Right renal pelvis (tissue), 4 donors: Measurements from ENCODE around the gene AMH. TPM values are rescaled to one million over a fixed set of nuclear protein-coding genes. Genes with fewer than 3 reads are reported as not detected.

Source experiments
- DNase-seq, 4 donors: peaks; one replicate each; pipeline ENCODE4 v3.0.0-alpha.2; 2013; ENCODE audit warnings: low read depth in 4 of 4, low spot score in 3 of 4, missing footprints in 1 of 4
- polyA plus RNA-seq, 4 donors: library from polyadenylated mRNA; unstranded; fragments of 120-200 nt; gene quantifications; one replicate each; pipeline ENCODE4 v1.2.1, GENCODE V29; 2013; ENCODE audit not compliant: insufficient read length in 4 of 4

The AMH gene
- polyA plus RNA-seq, 4 donors = 1.7 to 4.0 (median 2.2) TPM

DNA sequence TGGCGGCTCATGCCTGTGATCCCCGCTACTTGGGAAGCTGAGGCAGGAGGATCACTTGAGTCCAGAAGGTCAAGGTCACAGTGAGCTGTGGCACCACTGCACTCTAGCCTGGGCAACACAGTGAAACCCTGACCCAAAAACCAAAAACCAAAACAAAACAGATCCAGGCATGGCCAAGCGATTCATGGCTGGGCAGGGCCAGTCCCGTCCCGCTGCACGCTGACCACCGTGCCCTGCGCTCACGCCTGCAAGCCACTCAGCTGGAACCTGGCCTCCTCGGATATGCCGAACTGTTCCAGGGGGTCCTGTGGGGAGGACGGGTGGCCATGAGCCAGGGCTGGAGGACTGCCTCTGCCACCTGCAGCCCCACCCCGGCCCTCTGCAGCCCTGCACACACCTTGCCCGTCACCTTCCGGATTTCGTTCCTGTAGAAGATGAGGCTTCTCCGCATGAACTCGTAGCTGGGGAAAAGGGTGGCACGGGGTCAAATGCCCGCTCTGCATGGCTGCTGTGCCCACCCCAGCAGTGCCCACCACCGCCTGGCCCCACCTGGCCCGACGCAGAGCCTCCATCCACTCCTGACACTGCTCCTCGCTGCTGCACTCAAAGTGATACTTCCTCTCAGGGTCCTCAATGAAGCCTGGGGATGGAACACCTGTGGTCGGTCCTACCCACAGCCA, 15.4 kb upstream of the AMH start:
- DNase-seq = no peak

DNA sequence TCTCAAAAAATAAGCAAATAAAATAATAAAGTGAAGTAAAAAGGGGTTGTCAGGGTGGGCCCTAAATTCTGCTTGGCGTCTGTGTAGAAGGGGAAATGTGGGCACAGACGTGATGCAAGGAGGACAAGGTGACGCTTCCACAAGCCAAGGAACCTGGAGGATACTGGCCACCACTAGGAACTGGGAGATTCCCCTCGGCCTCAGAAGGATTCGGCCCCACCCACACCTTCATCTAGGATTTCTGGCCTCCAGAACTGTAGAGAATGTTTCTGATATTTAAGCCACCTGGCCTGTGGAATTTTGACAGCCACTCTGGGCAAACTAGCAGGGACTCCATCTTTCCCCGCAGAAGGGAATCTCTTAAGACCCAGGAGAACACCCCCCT, 14.1 kb upstream of the AMH start:
- DNase-seq = no peak

DNA sequence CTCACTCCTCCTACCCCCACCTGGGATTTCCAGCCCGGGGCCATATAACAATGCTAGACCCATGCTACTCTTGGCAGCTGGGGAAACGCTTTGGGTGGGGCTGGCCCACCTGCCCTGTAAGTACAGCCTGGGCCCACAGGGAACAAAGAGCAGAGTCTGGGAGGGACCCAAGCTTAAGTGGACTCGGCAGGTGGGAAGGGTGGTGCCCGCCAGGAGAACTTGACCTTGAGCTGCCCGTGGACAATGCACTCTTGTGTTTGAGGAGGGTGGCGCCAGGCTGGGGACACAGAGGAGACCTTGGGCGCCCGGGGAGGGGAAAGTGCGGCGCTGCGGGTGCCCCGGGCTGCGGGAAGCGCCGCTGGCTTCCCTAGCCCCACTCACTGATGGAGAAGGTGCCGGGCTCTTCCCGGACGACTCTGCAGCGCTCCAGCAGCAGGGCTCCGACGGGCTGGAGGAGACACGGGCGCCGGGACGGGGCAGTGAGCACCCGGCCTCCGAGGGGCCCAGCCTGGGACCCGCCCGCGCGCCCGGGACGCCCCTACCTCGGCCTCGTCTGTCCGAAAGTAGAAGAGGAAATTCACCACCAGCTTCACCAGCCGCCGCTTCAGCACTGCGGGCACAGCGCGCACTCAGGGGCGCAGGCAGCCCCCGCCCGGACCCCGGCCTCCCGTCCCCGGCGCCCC, 13.6 kb upstream of the AMH start:
- no peak for DNase-seq

DNA sequence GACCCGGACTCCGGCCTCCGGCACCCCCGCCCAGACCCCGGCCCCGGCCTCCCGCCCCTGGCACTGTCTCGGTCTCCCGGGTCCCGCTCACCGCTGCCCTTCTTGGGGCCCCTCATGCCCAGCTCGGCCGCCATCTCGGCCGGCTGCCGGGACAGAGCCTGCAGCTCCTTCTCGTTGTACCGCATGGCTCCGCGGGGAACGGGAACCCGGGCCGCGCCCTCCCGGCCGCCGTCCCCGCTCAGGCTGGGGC, 13.1 kb upstream of the AMH start:
- no peak for DNase-seq

DNA sequence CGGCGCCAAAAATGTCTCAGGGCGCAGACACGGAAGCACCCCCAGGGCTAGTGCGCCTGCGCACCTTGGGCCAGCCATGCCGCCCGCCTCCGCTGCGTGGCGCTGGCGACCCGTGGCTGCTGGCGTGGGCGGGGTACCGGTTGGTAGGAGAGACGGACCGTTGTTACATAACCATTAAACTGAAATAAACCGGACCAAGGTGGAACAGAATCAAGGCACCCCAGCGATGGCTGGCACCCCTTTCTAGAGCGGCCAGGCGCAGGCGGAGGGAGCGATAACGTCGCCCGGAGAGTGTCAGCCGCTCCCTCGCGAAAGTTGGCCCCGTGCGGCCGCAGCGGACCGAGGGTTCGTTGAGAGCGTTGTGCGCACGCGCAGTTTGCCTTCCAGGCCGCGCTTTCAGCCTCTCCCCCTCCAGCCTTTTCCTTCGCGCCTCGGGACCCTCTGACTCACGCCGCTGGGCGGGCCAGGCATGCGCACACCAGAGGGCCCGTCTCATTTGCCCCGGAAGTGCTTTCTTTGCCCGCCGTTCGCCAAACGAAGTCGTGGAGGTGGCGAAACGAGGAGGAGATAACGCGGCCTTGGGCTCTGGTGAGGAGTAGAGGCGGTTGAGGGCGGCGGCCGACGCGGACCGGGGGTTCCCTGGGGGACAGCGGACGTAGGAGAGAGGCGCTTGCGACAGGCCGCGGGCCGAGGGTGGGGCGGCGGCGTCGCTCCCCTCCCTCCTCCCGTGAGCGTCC, 12.6 kb upstream of the AMH start, which contains the start of the genes PLEKHJ1 and SF3A2:
PLEKHJ1 (minus strand) TSS at position 16 of the 737 bp plus-strand sequence. CDS start 81 bp downstream, outside the sequence.
SF3A2 (plus strand) TSS at position 511 of the 737 bp plus-strand sequence. CDS start 6,595 bp downstream, outside the sequence.
- DNase-seq = peak; percentile 92 to 99 (median 94)

DNA sequence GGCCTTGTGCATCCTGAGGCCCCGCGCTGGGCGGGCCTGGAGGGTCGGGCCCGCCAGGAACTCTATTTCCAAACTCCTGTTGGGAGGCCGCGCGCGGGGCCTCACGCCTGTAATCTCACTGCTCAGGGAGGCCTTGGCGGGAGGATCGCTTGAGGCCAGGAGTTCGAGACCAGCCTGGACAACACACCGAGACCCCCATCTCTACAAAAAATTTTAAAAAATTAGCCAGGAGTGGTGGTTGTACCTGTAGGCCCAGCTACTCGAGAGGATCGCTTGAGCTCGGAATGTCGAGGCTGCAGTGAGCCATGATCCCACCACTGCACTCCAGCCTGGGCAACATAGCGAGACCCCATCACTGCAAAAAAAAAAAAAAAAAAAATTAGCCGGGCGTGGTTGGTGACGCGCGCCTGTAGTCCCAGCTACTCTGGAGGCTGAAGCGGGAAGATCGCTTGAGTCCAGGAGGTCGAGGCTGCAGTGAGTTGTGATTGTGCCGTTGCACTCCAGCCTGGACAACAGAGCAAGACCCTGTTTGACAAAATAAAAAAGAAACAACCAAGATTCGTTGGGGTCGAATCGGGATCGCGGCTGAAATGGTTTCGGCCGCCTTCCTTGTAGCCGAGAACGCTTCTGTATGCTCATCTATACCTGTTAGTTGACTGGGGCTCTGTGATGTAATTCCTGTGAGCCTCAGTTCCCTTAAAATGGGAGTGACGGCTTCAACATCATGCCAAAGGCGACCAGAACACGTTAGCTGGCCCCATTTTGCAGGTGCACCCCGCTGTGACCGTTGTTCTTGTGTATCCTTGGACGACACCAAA, 11.9 kb upstream of the AMH start:
- DNase-seq = no peak

DNA sequence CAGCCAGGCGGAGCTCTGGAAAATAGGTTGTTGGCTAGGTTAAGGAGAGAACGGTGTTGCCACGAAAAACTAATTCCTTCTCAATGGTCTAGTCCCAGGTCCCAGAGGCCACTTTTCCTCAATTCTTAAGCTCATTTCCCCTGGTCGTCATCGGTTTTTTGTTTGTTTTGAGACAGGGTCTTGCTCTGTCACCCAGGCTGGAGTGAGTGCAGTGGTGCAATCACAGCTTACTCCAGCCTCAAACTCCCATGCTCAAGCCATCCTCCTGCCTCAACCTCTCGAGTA, 11.3 kb upstream of the AMH start:
- DNase-seq = no peak

DNA sequence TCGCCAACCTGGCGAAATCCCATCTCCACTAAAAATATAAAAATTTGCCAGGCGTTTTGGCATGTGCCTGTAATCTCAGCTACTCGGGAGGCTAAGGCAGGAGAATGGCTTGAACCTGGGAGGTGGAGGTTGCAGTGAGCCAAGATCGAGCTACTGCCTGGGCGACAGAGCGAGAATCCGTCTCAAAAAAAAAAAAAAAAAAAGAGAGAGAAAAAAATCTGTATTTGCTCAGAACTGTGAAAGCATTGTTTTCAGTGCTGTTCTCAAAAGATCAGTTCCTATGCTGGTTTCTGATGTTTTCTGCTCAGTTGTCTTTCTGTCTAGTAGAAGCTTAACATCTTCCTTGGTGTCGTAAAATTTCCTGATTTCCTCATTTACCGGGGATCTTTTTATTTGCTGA, 9.9 kb upstream of the AMH start:
- no peak for DNase-seq

DNA sequence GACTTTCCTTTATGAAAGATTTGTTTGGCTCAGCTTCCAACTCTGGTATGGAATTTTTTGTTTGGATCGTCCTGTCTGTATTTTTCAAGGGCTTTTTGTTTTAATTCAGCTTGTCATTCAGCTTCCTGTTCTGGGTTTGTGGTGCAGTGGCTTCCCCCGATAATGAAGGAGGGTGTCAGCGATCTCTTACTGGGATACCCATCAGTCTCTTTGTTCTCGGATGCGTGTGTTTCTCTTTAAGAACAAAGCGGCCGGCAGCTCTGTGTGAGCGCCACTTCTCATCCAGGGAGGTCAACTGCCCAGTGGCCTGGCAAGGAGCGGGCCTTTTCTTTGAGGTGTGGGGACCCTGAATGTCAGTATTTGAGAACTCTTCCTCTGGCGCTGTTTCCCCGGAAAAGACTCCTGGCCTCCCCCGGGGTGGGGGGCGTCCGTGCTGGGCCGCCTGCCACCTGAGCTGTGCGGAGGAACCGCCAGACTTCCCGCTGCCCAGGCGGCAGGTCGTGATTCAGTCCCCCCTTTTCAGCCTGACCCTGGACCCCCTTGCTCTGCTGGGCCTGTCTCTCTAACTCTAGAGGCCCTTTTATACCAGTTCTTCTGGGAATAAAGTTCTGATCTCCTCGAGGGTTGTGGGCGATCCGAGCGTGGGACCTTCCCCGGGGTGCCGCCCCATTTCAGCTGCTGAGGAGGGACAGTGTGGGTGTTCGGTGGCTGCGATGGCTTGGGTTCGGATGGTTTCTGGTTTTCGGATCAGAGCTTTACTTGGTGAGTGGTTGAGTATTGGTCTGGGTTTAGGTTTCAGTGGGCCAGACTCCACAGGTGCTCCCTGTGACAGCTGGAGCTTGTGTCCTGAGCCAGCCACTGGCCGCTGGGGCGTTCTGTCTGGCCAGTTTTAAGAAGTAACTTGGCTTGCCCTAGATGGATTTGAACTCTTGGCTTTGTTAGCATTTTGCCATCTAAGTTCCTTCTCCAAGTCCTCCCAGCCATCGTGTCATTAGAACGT, 9.1 kb upstream of the AMH start:
- DNase-seq = no peak

DNA sequence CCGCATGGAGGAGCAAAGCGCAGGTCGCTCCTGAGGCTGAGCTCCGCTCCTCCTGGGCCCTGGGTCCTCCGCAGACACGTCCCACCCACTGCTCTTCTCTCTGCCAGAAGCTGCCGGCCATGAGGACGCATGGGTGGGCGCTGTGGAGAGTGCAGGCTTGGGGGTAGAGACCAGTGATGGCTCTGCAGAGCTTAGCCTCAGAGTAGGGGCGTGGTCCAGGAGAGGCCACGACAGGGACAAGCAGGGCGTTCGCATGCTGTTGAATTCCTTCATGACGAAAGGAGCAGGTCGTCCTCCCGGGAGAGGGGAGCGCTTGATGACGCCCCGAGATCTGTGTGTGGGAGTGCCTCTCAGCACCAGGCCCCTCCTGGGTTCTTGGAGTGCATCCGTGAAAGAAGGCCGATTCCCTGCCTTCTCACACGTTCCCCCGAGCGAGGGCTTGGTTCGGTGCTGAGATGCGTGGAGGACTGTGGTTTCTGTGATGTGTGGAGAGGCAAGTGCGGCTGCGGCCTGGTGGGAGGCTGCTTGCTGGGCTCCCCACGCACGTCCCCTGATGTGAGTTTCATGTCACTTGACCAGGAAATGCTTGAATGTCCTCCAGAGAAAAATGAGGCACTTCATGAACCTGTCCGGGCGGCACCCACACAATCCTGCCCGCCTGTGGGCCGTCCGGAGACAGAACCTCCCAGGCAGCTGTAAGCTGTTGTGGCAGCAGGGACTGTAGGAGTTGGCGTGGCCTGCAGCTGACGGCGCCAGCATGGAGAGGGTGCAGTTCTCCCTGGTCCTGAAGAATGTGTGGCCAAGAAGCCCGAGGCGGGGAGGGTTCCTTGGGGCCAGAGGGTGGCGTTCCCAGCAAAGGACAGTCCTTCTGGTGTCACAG, 8.0 kb upstream of the AMH start:
- no peak for DNase-seq

DNA sequence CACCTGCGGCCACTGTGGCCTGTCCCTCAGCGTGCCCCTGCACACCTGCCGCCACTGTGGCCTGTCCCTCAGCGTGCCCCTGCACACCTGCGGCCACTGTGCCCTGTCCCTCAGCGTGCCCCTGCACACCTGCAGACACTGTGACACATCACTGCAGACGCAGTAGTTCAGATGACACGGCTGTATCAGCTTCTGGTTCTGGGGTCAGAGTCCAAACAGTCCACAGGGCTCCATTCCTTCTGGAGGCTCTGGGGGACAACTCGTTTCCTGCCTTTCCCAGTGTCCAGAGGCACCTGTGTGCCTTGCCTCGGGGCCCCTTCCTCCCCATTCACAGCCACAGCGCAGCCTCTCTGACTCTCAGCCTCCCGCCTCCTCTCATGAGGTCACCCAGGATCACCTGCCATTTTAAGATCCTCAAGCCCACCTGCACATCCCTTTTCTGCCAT, 7.0 kb upstream of the AMH start:
- DNase-seq = no peak

DNA sequence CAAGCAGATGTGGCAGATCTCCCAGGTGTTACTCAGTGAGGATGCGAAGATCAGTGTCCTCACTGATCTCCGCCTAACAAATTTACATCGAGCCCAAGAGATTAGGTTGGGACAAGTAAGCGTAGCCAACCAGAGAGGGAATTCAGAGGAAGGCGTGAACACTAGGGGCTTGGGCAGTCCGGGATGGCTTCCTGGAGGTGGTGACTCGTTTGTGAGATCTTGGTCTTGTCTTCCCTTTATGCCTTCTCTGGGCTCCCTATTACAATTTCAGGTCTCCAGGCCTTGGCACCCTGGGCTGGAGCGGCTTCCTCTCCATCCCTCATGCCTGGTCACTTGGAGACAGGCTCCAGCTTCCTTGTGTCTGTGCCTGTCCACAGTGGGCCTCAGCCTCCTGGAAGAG, 6.3 kb upstream of the AMH start:
- no peak for DNase-seq

DNA sequence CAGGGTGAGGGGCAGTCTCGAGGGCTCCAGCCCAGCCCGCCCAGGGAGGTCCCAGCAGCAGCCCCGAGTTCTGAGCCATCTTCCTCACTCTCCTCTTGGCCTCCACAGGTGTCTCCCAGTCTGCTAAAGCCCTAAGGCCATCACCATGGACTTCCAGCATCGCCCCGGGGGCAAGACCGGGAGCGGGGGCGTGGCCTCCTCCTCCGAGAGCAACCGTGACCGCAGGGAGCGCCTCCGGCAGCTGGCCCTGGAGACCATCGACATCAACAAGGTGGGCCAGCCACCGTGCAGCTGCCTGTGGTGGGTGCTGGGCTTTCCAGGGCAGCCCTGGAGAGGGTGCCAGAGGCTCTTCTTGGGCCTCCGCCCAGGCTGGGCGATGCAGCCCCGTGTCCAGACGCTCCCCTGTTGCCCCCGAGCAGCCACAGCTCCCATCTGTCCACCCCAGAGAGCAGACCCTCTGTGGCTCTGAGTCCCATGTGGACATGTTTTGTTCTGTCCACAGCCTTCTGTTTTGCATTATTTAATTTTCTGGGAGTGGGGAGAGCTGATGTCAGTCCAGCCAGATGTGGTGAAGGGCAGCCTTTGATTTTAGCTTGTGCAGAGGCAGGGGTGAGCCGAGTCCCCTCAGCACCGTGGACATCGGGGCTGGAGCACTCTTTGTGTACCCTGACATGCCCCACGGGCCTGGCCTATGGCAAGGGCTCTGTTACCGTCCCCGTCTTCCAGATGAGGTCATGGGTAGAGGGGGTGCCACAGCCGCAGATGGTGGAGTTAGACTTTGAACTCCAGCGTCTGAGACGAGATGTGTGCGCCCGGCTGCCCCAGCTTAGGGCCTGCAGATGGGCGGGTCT, 5.6 kb upstream of the AMH start:
- DNase-seq = no peak

DNA sequence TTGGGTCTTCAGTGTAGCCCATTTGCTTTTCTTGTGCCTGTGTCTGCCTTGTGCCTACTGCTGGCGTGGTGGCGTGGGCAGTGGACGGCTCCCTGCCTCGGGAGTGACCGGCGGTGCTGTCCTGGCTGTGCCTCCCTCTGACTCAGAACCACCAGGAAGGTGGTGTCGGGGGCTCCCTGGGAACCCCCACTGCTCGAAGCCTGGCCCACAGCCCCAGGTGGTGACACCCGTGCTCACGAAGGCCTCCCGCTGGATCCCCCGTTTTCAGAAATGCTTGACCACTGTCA, 5.1 kb upstream of the AMH start:
- DNase-seq = no peak

DNA sequence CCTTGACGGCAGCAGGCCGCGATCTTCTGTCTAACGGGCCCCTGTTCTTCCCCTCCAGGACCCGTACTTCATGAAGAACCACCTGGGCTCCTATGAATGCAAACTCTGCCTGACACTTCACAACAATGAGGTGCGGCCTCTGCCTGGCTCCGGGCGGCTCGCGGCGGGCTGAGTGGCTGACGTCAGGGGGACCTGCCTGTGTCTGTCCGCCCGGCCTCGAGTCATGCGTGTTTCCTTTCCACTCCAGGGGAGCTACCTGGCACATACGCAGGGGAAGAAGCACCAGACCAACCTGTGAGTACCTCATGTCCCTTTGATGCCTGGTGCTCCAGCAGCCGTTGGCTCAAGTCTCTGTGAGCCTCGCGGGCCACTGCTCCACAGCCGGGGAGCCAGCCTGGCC, 4.6 kb upstream of the AMH start:
- no peak for DNase-seq

DNA sequence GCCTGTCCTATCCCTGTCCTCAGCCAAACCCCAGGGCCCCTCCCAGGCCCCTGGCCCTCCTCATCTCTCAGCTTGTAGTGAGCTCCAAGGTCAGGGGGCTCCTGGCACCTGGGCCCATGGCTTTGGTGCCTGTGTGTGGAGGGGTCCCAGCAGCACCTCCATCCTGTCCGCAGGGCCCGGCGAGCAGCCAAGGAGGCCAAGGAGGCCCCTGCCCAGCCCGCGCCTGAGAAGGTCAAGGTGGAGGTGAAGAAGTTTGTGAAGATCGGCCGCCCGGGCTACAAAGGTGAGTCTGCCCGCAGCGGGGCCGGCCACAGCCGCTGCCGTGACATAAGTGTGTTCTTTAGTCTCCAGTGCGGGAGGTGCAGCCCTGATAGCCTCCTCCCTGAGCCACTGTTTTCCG, 3.9 kb upstream of the AMH start:
- no peak for DNase-seq

DNA sequence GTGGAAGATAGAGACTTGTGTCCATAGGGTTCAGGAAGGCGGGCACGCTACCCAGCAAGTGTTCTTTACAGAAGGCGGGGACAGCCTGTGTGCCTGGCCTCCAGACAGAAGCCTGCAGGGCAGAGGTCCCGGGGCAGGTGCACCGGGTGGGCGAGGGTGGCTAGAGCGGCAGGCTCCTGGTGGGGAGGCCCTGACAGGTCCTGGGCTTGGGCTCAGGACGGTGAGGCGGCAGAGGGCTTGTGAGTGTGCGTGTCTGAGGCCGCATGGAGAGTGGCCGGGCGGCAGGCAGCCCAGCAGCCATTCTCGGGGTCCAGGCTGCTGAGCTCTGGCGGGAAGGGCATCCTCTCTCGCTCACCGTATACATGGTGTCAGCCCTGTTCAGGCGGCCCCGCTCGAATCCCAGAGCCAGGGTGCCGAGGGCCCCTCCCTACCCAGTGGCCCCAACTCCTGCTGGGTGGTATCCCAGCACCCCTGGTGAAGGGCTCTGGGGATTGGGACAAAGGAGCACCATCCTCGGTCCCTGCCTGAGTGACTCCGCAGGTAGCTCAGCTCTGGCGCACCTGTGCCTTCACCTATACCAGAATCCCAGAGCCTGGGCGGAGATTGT, 3.0 kb upstream of the AMH start:
- DNase-seq = no peak

DNA sequence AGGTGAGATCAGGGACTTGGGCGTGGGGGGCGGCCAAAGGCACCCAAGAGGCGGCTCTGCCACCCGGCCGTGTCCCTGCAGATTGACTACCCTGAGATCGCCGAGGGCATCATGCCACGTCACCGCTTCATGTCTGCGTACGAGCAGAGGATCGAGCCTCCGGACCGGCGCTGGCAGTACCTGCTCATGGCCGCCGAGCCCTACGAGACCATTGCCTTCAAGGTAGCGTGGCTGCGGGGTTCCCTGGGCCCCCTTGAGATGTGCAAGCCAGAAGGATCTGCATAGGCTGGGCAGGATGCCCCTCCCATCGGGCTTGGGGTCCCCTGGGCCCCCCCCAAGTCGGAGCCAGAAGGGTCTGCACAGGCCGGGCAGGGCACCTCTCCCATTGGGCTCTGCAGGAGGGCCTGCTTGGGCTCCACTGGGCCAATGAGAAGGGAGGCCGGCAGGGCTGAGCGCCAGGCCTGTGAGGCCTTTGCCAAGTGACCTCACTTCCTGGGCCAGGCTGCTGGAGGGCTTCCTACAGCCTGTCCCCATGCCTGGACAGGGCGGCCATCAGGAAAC, 2.2 kb upstream of the AMH start:
- no peak for DNase-seq
